HL-60/S4 treated with phorbol 12-myristate 13-acetate at 8.2 ng/mL for 4 days and 3 days (cell line): Measurements from ENCODE around the gene CRY1.

Source experiments
- in situ Hi-C: fragments of 300-500 bp; cut with MboI; formaldehyde crosslinking; loops from 2 replicates; pipeline ENCODE4 v1.15.0; 2022; ENCODE audit warnings: low sequenced_read_pairs

The CRY1 gene

GRCh38 chr12:106975993-106976658, 117.2 kb downstream of the CRY1 start:
- in situ Hi-C loops, result no loop called here

GRCh38 chr12:106975098-106975497, 118.3 kb downstream of the CRY1 start:
- in situ Hi-C loops, result no loop called here

- in situ Hi-C loops, result no loop called here
Observed at GRCh38 chr12:106974511-106974910, 118.8 kb downstream of the CRY1 start.

GRCh38 chr12:106973545-106973944, 119.8 kb downstream of the CRY1 start:
- in situ Hi-C loops, result no loop called here

- in situ Hi-C loops, result no loop called here
Observed at GRCh38 chr12:106971065-106971464, 122.3 kb downstream of the CRY1 start.

GRCh38 chr12:106964526-106964925, 128.8 kb downstream of the CRY1 start:
- in situ Hi-C loops, result no loop called here

- in situ Hi-C loops, result no loop called here
Observed at GRCh38 chr12:106962286-106962685, 131.1 kb downstream of the CRY1 start.

GRCh38 chr12:106960443-106960842, 132.9 kb downstream of the CRY1 start:
- in situ Hi-C loops, result no loop called here

GRCh38 chr12:106957583-106957982, 135.8 kb downstream of the CRY1 start:
- in situ Hi-C loops, result no loop called here

GRCh38 chr12:106956048-106956578, 137.2 kb downstream of the CRY1 start:
- in situ Hi-C loops, result no loop called here

GRCh38 chr12:106955377-106956047, 137.8 kb downstream of the CRY1 start, which contains the start of gene TMEM263:
Gene TMEM263, plus strand, starts transcription at chr12:106955907. Its CDS starts 11,210 bp downstream, at chr12:106967117.
- in situ Hi-C loops, result no loop called here

- in situ Hi-C loops, result no loop called here
Observed at GRCh38 chr12:106954462-106955376, 138.6 kb downstream of the CRY1 start.

- in situ Hi-C loops, result no loop called here
Observed at GRCh38 chr12:106953352-106954250, 139.7 kb downstream of the CRY1 start.

- in situ Hi-C loops, result no loop called here
Observed at GRCh38 chr12:106950591-106950990, 142.8 kb downstream of the CRY1 start.

GRCh38 chr12:106947461-106947860, 145.9 kb downstream of the CRY1 start:
- in situ Hi-C loops, result no loop called here

- in situ Hi-C loops, result no loop called here
Observed at GRCh38 chr12:106945261-106945851, 148.0 kb downstream of the CRY1 start.

GRCh38 chr12:106942775-106943174, 150.6 kb downstream of the CRY1 start:
- in situ Hi-C loops, result no loop called here

GRCh38 chr12:106941481-106942156, 151.7 kb downstream of the CRY1 start:
- in situ Hi-C loops, result no loop called here
